Superior temporal gyrus (tissue), 1 donor: ENCODE data around the gene SH3BP5L.

Source experiments
- DNase-seq: peaks from one replicate; pipeline ENCODE4 v3.0.0-alpha.2; 2016; ENCODE audit errors: extremely low spot score

Gene SH3BP5L

GRCh38 chr1:248779350-248779749 is 46.4 kb downstream of the SH3BP5L start:
- DNase-seq, result no peak

GRCh38 chr1:248778906-248779305 is 46.8 kb downstream of the SH3BP5L start:
- no peak for DNase-seq

GRCh38 chr1:248776991-248777390 is 48.7 kb downstream of the SH3BP5L start:
- DNase-seq, result no peak

- no peak for DNase-seq
Observed at GRCh38 chr1:248775441-248775840, 50.3 kb downstream of the SH3BP5L start.
